HEK293 (cell line): ENCODE measurements around the gene SMNDC1.

Source experiments
- CTCF ChIA-PET: fragments of 350-600 bp; formaldehyde crosslinking; extraction: SDS; loops from one replicate; lab custom pipeline; 2021; ENCODE audit warnings: antibody characterized with exemption; lab: Yijun Ruan, JAX
- POLR2A ChIA-PET: fragments of 300-600 bp; formaldehyde crosslinking; extraction: SDS; loops from one replicate; lab custom pipeline; 2020; ENCODE audit warnings: antibody characterized with exemption, inconsistent platforms; lab: Yijun Ruan, JAX
- H3K27ac ChIP-seq: fragments of 200-500 bp; sonication (Bioruptor generic); 2 replicates; pipeline ENCODE4 v1.5.1; 2014; ENCODE audit warnings: low read depth, low read length, control low read depth, inconsistent platforms; ENCODE audit errors: extremely low read depth
- H3K36me3 ChIP-seq, 2 experiments: fragments of 200-500 bp in 1 of 2; sonication (Bioruptor generic) in 1 of 2; 1 replicate in 1 of 2; 2 replicates in 1 of 2; pipeline ENCODE4 v1.5.1; 2014 to 2017; ENCODE audit warnings: inconsistent platforms in 2 of 2, low read length in 2 of 2; ENCODE audit not compliant: control insufficient read depth in 2 of 2, insufficient read depth in 1 of 2
- H3K4me1 ChIP-seq: fragments of 200-500 bp; sonication (Bioruptor generic); 2 replicates; pipeline ENCODE4 v1.5.1; 2014; ENCODE audit warnings: mild to moderate bottlenecking, low read length, inconsistent platforms; ENCODE audit not compliant: control insufficient read depth, insufficient read depth
- H3K4me3 ChIP-seq: 2 replicates; pipeline ENCODE4 v1.5.1; 2011; ENCODE audit warnings: low read depth, mild to moderate bottlenecking, control low read depth, low read length, moderate library complexity
- H3K9me3 ChIP-seq: fragments of 200-500 bp; sonication (Bioruptor generic); 2 replicates; pipeline ENCODE4 v1.5.1; 2014; ENCODE audit warnings: low read depth, low read length, inconsistent platforms; ENCODE audit not compliant: control insufficient read depth, insufficient read depth
- BCL11B ChIP-seq: fragments of 450-650 bp; formaldehyde crosslinking; IDR thresholded peaks from 2 replicates; pipeline ENCODE4 v1.5.1; 2016; ENCODE audit warnings: low read depth, missing biosample characterization, missing genetic modification characterization
- EGR2 ChIP-seq: fragments of 450-650 bp; formaldehyde crosslinking; IDR thresholded peaks from 2 replicates; pipeline ENCODE4 v1.5.1; 2016; ENCODE audit warnings: low read depth, missing biosample characterization, missing genetic modification characterization
- ZBTB8A ChIP-seq: fragments of 450-650 bp; formaldehyde crosslinking; IDR thresholded peaks from 2 replicates; pipeline ENCODE4 v1.5.1; 2016; ENCODE audit warnings: missing biosample characterization, missing genetic modification characterization
- ZFHX2 ChIP-seq: fragments of 450-650 bp; formaldehyde crosslinking; conservative IDR thresholded peaks from 2 replicates; pipeline ENCODE4 v1.5.1; 2016; ENCODE audit warnings: missing biosample characterization, missing genetic modification characterization
- ZFP37 ChIP-seq: fragments of 450-650 bp; formaldehyde crosslinking; IDR thresholded peaks from 2 replicates; pipeline ENCODE4 v1.5.1; 2016; ENCODE audit warnings: missing biosample characterization, missing genetic modification characterization
- ZNF132 ChIP-seq: fragments of 450-650 bp; formaldehyde crosslinking; IDR thresholded peaks from 2 replicates; pipeline ENCODE4 v1.5.1; 2017; ENCODE audit warnings: missing biosample characterization, missing genetic modification characterization, borderline replicate concordance
- ZNF138 ChIP-seq: fragments of 450-650 bp; formaldehyde crosslinking; IDR thresholded peaks from 2 replicates; pipeline ENCODE4 v1.5.1; 2016; ENCODE audit warnings: missing biosample characterization, missing genetic modification characterization, borderline replicate concordance
- ZNF510 ChIP-seq: fragments of 450-650 bp; formaldehyde crosslinking; IDR thresholded peaks from 2 replicates; pipeline ENCODE4 v1.5.1; 2018; ENCODE audit warnings: mild to moderate bottlenecking, missing genetic modification characterization, missing biosample characterization; ENCODE audit not compliant: insufficient replicate concordance
- ZNF596 ChIP-seq: fragments of 450-650 bp; IDR thresholded peaks from 2 replicates; pipeline ENCODE4 v1.5.0; 2018; ENCODE audit warnings: missing biosample characterization, mild to moderate bottlenecking, missing genetic modification characterization, moderate library complexity
- ZNF623 ChIP-seq: fragments of 450-650 bp; formaldehyde crosslinking; IDR thresholded peaks from 2 replicates; pipeline ENCODE4 v1.5.1; 2016; ENCODE audit warnings: missing biosample characterization, missing genetic modification characterization
- ZNF654 ChIP-seq: fragments of 450-650 bp; formaldehyde crosslinking; IDR thresholded peaks from 2 replicates; pipeline ENCODE4 v1.5.1; 2016; ENCODE audit warnings: low read depth, missing biosample characterization, missing genetic modification characterization
- ZNF660 ChIP-seq: fragments of 450-650 bp; IDR thresholded peaks from 2 replicates; pipeline ENCODE4 v1.5.1; 2018; ENCODE audit warnings: missing biosample characterization, mild to moderate bottlenecking, missing genetic modification characterization
- ZNF747 ChIP-seq: fragments of 450-650 bp; formaldehyde crosslinking; IDR thresholded peaks from 2 replicates; pipeline ENCODE4 v1.5.1; 2016; ENCODE audit warnings: missing biosample characterization, missing genetic modification characterization
- TF ChIP-seq, protein P1 (sequence below): fragments of 450-650 bp; formaldehyde crosslinking; IDR thresholded peaks from 2 replicates; pipeline ENCODE4 v1.5.1; 2017; ENCODE audit warnings: missing biosample characterization, missing genetic modification characterization
- TF ChIP-seq, protein P2 (sequence below): fragments of 450-650 bp; formaldehyde crosslinking; IDR thresholded peaks from 2 replicates; pipeline ENCODE4 v1.5.1; 2016; ENCODE audit warnings: missing biosample characterization, missing genetic modification characterization
- TF ChIP-seq, protein P3 (sequence below): fragments of 450-650 bp; formaldehyde crosslinking; IDR thresholded peaks from 2 replicates; pipeline ENCODE4 v1.5.1; 2016; ENCODE audit warnings: missing biosample characterization, missing genetic modification characterization
- TF ChIP-seq, protein P4 (sequence below): fragments of 450-650 bp; formaldehyde crosslinking; IDR thresholded peaks from 2 replicates; pipeline ENCODE4 v1.5.1; 2016; ENCODE audit warnings: missing biosample characterization, missing genetic modification characterization, borderline replicate concordance
- TF ChIP-seq, protein P5 (sequence below): fragments of 450-650 bp; formaldehyde crosslinking; IDR thresholded peaks from 2 replicates; pipeline ENCODE4 v1.5.1; 2016; ENCODE audit warnings: missing biosample characterization, missing genetic modification characterization

SMNDC1 gene

DNA sequence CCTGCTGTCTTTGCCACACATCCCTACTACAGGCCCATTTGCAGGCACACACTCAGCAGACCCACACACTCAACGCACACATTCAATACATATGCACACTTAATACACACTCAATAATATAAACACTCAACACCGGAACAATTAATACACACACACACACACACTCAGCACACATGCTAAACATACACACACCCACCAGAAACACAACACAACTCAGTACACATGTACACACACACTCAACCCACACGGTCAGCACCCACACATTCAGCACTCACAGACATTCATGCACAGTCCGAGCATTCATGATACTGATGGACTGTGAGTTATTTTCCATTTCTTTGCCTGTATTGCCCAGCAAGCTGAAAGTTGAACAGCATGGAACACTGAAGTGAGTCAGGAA lies 35.4 kb upstream of the SMNDC1 start:
- TF ChIP-seq ZFHX2 (tag by site-specific recombination) (peak; percentile 97), ZNF747 (tag by site-specific recombination) (no peak), EGR2 (tag by site-specific recombination) (peak; percentile 98), BCL11B (tag by site-specific recombination) (no peak)
- TF ChIP-seq, protein P1, sequence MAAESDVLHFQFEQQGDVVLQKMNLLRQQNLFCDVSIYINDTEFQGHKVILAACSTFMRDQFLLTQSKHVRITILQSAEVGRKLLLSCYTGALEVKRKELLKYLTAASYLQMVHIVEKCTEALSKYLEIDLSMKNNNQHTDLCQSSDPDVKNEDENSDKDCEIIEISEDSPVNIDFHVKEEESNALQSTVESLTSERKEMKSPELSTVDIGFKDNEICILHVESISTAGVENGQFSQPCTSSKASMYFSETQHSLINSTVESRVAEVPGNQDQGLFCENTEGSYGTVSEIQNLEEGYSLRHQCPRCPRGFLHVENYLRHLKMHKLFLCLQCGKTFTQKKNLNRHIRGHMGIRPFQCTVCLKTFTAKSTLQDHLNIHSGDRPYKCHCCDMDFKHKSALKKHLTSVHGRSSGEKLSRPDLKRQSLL (tag by site-specific recombination): no peak
- H3K9me3 ChIP-seq: no peaks in the 10 kb centered on the region
- H3K36me3 ChIP-seq: no peaks in the 10 kb centered on the region
- H3K4me1 ChIP-seq: peaks cover 7% of the 10 kb centered on the region; the same call in 1 of the 2 replicates
- ChIA-PET POLR2A (no interaction called here), CTCF (interaction anchor here (4.4 kb wide), 1 partner anchor 14 kb away, joined by 25 read pairs; no protein-coding TSS in a partner anchor)
- H3K4me3 ChIP-seq: no peak overlapping the region
- no peak overlapping the region for H3K27ac ChIP-seq

DNA sequence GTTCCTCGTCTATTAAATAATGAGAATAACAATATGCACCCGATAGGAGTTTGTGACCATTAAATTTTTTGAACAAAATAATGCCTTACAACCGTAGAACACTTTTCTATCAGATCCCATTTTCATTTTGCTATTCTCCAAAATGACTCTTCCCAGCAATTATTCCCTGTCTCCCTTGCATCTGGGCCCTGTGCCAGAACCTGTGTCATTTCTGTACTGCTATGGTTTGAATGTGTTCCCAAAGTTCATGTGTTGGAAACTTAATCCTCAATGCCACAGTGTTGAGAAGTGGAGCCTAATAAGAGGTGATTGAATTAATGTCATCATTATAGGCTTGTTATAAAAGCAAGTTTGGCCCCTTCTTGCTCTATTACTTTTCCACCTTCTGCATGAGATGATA lies 33.2 kb upstream of the SMNDC1 start:
- ChIA-PET CTCF (interaction anchor here (0.9 to 1.7 kb wide), 4 partner anchors 9 to 32 kb away, joined by 3 to 7 read pairs (median 4); no protein-coding TSS in a partner anchor), POLR2A (no interaction called here)
- H3K36me3 ChIP-seq: no peaks in the 10 kb centered on the region
- H3K27ac ChIP-seq: no peak overlapping the region
- H3K4me3 ChIP-seq: no peak overlapping the region
- 0 out of 2 replicates have a peak, but pooled peaks have one; percentile 17 for TF ChIP-seq ZNF660
- no peak for TF ChIP-seq ZFP37 (tag by site-specific recombination)
- TF ChIP-seq ZNF654 (tag by site-specific recombination): no peak
- TF ChIP-seq ZBTB8A: no peak
- no peak for TF ChIP-seq ZNF132
- TF ChIP-seq, protein P2, sequence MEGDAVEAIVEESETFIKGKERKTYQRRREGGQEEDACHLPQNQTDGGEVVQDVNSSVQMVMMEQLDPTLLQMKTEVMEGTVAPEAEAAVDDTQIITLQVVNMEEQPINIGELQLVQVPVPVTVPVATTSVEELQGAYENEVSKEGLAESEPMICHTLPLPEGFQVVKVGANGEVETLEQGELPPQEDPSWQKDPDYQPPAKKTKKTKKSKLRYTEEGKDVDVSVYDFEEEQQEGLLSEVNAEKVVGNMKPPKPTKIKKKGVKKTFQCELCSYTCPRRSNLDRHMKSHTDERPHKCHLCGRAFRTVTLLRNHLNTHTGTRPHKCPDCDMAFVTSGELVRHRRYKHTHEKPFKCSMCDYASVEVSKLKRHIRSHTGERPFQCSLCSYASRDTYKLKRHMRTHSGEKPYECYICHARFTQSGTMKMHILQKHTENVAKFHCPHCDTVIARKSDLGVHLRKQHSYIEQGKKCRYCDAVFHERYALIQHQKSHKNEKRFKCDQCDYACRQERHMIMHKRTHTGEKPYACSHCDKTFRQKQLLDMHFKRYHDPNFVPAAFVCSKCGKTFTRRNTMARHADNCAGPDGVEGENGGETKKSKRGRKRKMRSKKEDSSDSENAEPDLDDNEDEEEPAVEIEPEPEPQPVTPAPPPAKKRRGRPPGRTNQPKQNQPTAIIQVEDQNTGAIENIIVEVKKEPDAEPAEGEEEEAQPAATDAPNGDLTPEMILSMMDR (tag by site-specific recombination): no peak
- no peak for TF ChIP-seq ZNF596 (tag by site-specific recombination)
- no peak for TF ChIP-seq ZNF138 (tag by site-specific recombination)
- TF ChIP-seq, protein P3, sequence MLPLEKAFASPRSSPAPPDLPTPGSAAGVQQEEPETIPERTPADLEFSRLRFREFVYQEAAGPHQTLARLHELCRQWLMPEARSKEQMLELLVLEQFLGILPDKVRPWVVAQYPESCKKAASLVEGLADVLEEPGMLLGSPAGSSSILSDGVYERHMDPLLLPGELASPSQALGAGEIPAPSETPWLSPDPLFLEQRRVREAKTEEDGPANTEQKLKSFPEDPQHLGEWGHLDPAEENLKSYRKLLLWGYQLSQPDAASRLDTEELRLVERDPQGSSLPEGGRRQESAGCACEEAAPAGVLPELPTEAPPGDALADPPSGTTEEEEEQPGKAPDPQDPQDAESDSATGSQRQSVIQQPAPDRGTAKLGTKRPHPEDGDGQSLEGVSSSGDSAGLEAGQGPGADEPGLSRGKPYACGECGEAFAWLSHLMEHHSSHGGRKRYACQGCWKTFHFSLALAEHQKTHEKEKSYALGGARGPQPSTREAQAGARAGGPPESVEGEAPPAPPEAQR (tag by site-specific recombination): no peak
- no peak for TF ChIP-seq ZNF623 (tag by site-specific recombination)
- TF ChIP-seq, protein P4, sequence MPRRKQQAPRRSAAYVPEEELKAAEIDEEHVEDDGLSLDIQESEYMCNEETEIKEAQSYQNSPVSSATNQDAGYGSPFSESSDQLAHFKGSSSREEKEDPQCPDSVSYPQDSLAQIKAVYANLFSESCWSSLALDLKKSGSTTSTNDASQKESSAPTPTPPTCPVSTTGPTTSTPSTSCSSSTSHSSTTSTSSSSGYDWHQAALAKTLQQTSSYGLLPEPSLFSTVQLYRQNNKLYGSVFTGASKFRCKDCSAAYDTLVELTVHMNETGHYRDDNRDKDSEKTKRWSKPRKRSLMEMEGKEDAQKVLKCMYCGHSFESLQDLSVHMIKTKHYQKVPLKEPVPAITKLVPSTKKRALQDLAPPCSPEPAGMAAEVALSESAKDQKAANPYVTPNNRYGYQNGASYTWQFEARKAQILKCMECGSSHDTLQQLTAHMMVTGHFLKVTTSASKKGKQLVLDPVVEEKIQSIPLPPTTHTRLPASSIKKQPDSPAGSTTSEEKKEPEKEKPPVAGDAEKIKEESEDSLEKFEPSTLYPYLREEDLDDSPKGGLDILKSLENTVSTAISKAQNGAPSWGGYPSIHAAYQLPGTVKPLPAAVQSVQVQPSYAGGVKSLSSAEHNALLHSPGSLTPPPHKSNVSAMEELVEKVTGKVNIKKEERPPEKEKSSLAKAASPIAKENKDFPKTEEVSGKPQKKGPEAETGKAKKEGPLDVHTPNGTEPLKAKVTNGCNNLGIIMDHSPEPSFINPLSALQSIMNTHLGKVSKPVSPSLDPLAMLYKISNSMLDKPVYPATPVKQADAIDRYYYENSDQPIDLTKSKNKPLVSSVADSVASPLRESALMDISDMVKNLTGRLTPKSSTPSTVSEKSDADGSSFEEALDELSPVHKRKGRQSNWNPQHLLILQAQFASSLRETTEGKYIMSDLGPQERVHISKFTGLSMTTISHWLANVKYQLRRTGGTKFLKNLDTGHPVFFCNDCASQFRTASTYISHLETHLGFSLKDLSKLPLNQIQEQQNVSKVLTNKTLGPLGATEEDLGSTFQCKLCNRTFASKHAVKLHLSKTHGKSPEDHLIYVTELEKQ: no peak
- peak; percentile 40 for TF ChIP-seq ZNF510 (tag by site-specific recombination)
- TF ChIP-seq, protein P5, sequence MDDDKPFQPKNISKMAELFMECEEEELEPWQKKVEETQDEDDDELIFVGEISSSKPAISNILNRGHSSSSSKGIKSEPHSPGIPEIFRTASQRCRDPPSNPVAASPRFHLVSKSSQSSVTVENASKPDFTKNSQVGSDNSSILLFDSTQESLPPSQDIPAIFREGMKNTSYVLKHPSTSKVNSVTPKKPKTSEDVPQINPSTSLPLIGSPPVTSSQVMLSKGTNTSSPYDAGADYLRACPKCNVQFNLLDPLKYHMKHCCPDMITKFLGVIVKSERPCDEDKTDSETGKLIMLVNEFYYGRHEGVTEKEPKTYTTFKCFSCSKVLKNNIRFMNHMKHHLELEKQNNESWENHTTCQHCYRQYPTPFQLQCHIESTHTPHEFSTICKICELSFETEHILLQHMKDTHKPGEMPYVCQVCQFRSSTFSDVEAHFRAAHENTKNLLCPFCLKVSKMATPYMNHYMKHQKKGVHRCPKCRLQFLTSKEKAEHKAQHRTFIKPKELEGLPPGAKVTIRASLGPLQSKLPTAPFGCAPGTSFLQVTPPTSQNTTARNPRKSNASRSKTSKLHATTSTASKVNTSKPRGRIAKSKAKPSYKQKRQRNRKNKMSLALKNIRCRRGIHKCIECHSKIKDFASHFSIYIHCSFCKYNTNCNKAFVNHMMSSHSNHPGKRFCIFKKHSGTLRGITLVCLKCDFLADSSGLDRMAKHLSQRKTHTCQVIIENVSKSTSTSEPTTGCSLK (tag by site-specific recombination): no peak
- H3K4me1 ChIP-seq: peaks cover 3% of the 10 kb centered on the region; the same call in 1 of the 2 replicates
- no peaks in the 10 kb centered on the region for H3K9me3 ChIP-seq
